NCI-H187 (cell line): ENCODE data around the gene TMEM176A.

ENCODE experiments used
- DNase-seq, 2 experiments: peaks; one replicate each; lab custom pipeline; 2025; lab: John Stamatoyannopoulos, UW

TMEM176A gene

DNA sequence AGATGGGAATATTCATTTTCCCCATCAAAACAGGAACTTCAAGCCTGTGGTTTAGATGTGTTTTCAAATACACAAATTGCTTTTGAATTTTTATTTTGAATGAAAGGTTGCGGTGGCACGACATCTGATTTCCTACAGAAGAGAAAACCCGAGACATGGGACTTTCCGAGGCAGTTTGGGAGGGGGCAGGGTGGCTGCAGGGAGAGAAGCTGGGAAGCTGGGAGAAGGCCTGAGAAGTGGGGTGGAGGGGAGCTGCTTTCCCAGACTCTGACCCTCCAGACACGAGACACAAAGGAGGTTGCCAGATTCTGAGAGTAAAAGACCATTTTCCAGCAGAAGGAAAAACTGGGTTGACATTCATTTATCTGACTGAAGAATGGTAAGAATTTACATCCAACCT, 19.6 kb downstream of the TMEM176A start:
- DNase-seq, result no peak

GRCh38 chr7:150820578-150821198, 20.1 kb downstream of the TMEM176A start:
- DNase-seq, result no peak

- no peak for DNase-seq
Observed at GRCh38 chr7:150823043-150823442, 22.5 kb downstream of the TMEM176A start.

GRCh38 chr7:150823484-150824126, 23.0 kb downstream of the TMEM176A start:
- DNase-seq, result no peak

- DNase-seq, result no peak
Observed at GRCh38 chr7:150824379-150825177, 24.0 kb downstream of the TMEM176A start.

- no peak for DNase-seq
Observed at GRCh38 chr7:150826061-150826849, 25.7 kb downstream of the TMEM176A start.

DNA sequence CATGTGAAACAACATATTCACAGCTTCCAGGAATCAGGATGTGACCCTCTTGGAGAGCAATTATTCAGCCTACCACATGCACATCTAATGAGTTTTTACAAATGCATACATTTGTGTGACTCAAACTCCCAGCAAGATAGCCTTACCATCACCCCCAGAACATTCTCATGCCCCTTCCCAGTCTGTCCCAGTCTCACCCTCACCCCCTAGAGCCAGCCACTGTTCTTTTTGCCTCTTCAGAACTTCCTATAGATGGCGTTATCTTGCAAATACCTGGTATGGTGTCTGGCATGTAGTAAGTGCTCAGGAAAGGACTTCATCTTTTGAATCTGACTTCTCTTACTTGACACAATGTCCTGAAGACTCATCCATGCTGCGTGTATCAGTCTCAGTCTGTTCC, 27.8 kb downstream of the TMEM176A start:
- no peak for DNase-seq

- DNase-seq, result no peak
Observed at GRCh38 chr7:150829426-150829825, 28.9 kb downstream of the TMEM176A start.

- no peak for DNase-seq
Observed at GRCh38 chr7:150830937-150831336, 30.4 kb downstream of the TMEM176A start.

DNA sequence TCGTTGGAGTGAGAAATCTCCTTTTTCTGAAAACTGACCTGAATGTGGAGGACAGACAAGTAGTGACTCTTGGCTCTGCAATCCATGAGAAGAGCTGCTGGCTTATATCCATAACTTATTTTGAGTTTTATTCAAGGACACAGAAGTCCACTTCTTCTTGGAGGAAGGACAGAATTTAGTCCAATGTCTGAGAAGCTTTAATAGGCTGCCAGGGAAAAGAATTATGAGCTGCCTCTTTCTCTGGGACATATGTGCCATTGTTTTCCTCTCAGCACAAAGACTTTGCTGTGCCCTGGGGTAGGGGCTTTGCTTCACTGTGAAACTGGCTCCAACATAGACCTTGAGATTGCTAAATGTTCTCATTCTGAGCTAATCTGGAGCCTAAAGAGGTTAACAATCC, 31.3 kb downstream of the TMEM176A start:
- DNase-seq, result no peak

- DNase-seq, result no peak
Observed at GRCh38 chr7:150835019-150835418, 34.5 kb downstream of the TMEM176A start.

DNA sequence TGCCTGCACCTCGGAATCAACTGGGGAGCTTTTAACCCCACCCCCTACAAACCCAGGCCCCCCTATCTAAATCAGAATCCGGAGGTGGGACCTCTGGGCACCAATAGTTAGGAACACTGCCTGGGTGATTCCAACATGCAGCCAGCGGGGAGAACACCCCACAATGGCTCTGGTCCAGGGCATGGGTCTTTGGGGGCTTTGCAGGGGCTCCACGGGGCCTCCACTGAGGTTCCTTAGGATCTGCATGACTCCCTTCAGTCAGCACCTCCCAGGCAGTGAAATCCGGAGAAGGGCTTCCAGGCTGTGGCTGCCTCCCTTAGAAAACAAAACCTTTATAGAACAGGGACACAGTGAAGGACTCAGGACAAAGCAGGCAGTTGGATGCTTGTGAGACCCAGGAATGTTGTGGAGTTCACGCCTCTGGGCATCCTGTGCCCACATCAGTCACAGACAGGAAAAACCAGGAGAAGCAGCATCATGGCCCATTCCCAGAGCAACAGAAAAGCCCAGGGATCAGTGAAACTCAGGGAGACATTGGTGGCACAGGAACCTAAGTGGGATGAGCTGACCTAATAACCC, 35.2 kb downstream of the TMEM176A start:
- DNase-seq, result no peak

GRCh38 chr7:150838965-150839650, 38.5 kb downstream of the TMEM176A start:
- DNase-seq, result no peak

DNA sequence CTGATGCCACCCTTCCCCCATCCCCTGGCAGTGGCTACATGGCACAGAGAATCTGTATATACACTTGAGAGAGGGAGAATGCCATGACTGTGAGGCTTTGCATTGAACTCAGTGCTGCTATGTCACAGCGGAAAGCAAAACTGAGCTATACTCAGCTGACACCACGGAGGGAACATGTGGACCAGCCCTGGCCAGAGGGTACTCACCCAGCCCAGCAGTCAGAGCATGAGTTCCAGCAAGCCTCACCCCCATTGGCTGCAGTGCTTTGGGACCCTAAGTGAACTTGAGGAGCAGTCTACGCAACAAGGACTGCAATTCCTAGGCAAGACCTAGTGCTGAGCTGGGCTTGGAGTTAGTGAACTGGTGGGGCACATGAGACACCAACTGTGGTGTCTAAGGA, 41.4 kb downstream of the TMEM176A start:
- DNase-seq, result no peak

GRCh38 chr7:150842716-150843115, 42.1 kb downstream of the TMEM176A start:
- DNase-seq, result no peak

DNA sequence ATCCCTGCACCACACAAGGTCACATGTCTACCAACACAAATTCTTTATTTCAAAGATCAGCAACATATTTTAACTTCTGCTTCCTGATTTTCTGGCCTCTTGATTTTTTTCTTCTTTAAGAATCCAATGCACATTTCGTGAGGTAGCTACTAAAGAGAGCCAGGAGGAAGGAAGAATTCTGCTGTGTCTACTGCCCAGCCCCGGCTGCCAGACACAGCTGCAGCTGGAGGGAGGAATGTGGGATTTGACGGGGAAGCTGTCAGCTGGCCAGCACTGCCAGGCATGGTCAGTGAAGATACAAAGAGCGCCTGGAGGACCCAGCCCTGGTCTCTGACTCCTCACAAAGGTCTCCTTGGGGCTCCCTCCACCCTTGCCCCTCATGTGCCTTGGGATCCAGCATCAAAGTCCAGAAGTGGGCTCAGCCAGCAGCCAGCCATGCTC, 44.9 kb downstream of the TMEM176A start:
- DNase-seq, result no peak

- DNase-seq, result no peak
Observed at GRCh38 chr7:150846291-150847115, 45.9 kb downstream of the TMEM176A start.

GRCh38 chr7:150847536-150847935, 47.0 kb downstream of the TMEM176A start:
- DNase-seq, result no peak

DNA sequence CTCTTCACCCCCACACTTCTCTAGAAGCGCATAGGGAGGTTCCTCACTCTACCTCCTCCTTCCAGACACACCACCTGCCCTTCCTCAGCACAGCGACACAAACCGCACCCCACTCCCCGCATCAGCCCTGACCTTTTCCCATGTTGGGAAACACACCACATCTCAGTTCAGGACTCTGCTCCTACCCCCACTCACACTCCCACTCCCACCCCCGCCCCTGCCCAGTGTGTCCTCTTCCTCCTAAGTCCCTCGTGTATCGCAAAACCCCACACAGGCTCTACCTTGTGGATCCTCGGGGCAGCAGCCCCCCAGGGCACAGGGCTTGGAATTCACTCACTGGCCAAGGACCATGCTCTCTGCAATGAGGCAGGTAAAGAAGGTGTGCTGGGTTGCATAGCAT, 47.5 kb downstream of the TMEM176A start:
- DNase-seq, result no peak

DNA sequence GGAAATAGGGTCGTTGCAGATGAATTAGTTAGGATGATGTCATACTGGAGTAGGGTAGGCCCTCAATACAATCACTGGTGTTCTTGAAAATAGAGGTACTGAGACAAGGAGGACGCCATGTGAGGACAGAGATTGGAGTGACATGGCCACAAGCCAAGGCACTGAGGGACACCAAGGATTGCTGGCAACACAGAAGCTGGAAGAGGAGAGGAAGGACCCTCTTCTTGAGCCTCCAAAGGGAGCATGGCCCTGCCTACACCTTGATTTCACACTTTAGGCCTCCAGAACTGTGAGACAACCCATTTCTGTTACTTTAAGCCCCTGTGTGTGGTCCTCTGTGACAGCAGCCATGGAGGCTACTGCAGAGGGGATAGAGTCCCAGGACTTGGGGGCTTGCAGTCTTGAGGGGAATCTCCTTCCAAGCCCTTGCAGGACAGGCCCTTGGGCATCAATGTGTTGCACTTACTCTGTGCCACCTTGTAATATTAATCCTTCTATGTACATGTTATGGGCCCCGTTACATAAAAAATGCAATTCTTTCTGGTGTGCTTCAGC, 48.1 kb downstream of the TMEM176A start:
- no peak for DNase-seq
